CD8-positive, alpha-beta memory T cell (primary cell): Measurements from ENCODE around the gene TAF11L13. TPM values are rescaled to one million over a fixed set of nuclear protein-coding genes. Genes with fewer than 3 reads are reported as not detected.
"Not testable (repeated sequence)": the region's sequence is repeated elsewhere in the genome, so short reads cannot be mapped to it uniquely, and the experiment has no call there.

ENCODE experiments used
- CTCF ChIA-PET: fragments of 350-600 bp; sonication (Branson Sonifier 250); formaldehyde crosslinking; loops from one replicate; lab custom pipeline; 2021; ENCODE audit warnings: antibody characterized with exemption; lab: Charles Lee
- POLR2A ChIA-PET: fragments of 350-600 bp; sonication (Branson Sonifier 250); formaldehyde crosslinking; loops from one replicate; lab custom pipeline; 2021; ENCODE audit warnings: antibody characterized with exemption; lab: Charles Lee
- DNase-seq, 5 donors: peaks; one replicate each; pipeline versions ENCODE4 v3.0.0 to v3.0.0-alpha.2; 2020 to 2022; ENCODE audit warnings: mixed read lengths in 1 of 5
- H3K27ac ChIP-seq: one replicate; pipeline ENCODE4 v1.7.0; 2013; ENCODE audit warnings: low read depth, mild to moderate bottlenecking, low read length, moderate library complexity
- H3K27me3 ChIP-seq: 2 replicates; pipeline ENCODE4 v1.7.0; 2013; ENCODE audit warnings: low read length, mild to moderate bottlenecking; ENCODE audit not compliant: insufficient read depth, poor library complexity, severe bottlenecking
- H3K36me3 ChIP-seq: 2 replicates; pipeline ENCODE4 v1.7.0; 2013; ENCODE audit warnings: mild to moderate bottlenecking, low read length, moderate library complexity; ENCODE audit not compliant: insufficient read depth
- H3K4me1 ChIP-seq: 2 replicates; pipeline ENCODE4 v1.7.0; 2013; ENCODE audit warnings: mild to moderate bottlenecking, low read length, moderate library complexity; ENCODE audit not compliant: insufficient read depth
- H3K4me3 ChIP-seq: 2 replicates; pipeline ENCODE4 v1.7.0; 2013; ENCODE audit warnings: mild to moderate bottlenecking, low read length
- H3K9me3 ChIP-seq: 2 replicates; pipeline ENCODE4 v1.7.0; 2013; ENCODE audit warnings: mild to moderate bottlenecking, low read length
- H3K27ac Mint-ChIP-seq, 8 donors: one replicate each; pipeline ENCODE4 v1.8.0; 2020 to 2021; ENCODE audit warnings: mixed read lengths in 8 of 8, mild to moderate bottlenecking in 6 of 8, inconsistent platforms in 3 of 8, moderate library complexity in 3 of 8
- H3K27me3 Mint-ChIP-seq, 2 donors: one replicate each; pipeline ENCODE4 v1.8.0; 2020 to 2021; ENCODE audit warnings: mixed read lengths in 2 of 2, mild to moderate bottlenecking in 1 of 2, moderate library complexity in 1 of 2
- H3K36me3 Mint-ChIP-seq, 3 donors: one replicate each; pipeline ENCODE4 v1.8.0; 2020 to 2021; ENCODE audit warnings: mixed read lengths in 3 of 3, inconsistent platforms in 1 of 3, mild to moderate bottlenecking in 1 of 3
- H3K4me1 Mint-ChIP-seq, 3 donors: one replicate each; pipeline ENCODE4 v1.8.0; 2020 to 2021; ENCODE audit warnings: mixed read lengths in 3 of 3, inconsistent platforms in 1 of 3, mild to moderate bottlenecking in 1 of 3
- H3K4me3 Mint-ChIP-seq, 7 donors: one replicate each; pipeline ENCODE4 v1.8.0; 2020 to 2021; ENCODE audit warnings: mixed read lengths in 7 of 7, mild to moderate bottlenecking in 6 of 7, moderate library complexity in 4 of 7, inconsistent platforms in 2 of 7
- H3K9me3 Mint-ChIP-seq, 5 donors: one replicate each; pipeline ENCODE4 v1.8.0; 2020 to 2022; ENCODE audit warnings: mixed read lengths in 5 of 5, mild to moderate bottlenecking in 3 of 5, moderate library complexity in 2 of 5, inconsistent platforms in 1 of 5
- polyA plus RNA-seq: library from polyadenylated mRNA; unstranded; fragments of 300-500 nt; fragmentation: Illumina TruSeq; gene quantifications from one replicate; pipeline ENCODE4 v1.2.3, GENCODE V29; 2021
- total RNA-seq, 2 experiments: library from RNA; stranded (reverse); gene quantifications; one replicate each; pipeline ENCODE4 v1.2.3, GENCODE V29; 2021

The TAF11L13 gene
- total RNA-seq (not detected), polyA plus RNA-seq (not detected)

GRCh38 chr5:17631788-17632187 lies at the start of gene TAF11L13:
Gene TAF11L13, plus strand, starts transcription at chr5:17632088.
- DNase-seq, POLR2A ChIA-PET, H3K27me3 Mint-ChIP-seq, H3K9me3 ChIP-seq, CTCF ChIA-PET, H3K36me3 ChIP-seq, H3K4me1 Mint-ChIP-seq, H3K4me3 Mint-ChIP-seq, H3K36me3 Mint-ChIP-seq, H3K27ac Mint-ChIP-seq, H3K4me3 ChIP-seq, H3K4me1 ChIP-seq, H3K27ac ChIP-seq, H3K27me3 ChIP-seq: not testable (repeated sequence)
- H3K9me3 Mint-ChIP-seq: peaks cover 0 to 12% (median 0%) of the 10 kb centered on the region in 5 donors

- H3K4me3 Mint-ChIP-seq, H3K27me3 Mint-ChIP-seq, POLR2A ChIA-PET, H3K4me3 ChIP-seq, H3K27ac Mint-ChIP-seq, H3K36me3 ChIP-seq, H3K36me3 Mint-ChIP-seq, H3K27me3 ChIP-seq, H3K4me1 ChIP-seq, H3K4me1 Mint-ChIP-seq, CTCF ChIA-PET, H3K27ac ChIP-seq, H3K9me3 ChIP-seq, H3K9me3 Mint-ChIP-seq, DNase-seq: not testable (repeated sequence)
Measured at GRCh38 chr5:17585658-17586057, 46.2 kb upstream of the TAF11L13 start, which contains the start of gene TAF11L7. Gene TAF11L7, minus strand, starts transcription at chr5:17585758.

DNA sequence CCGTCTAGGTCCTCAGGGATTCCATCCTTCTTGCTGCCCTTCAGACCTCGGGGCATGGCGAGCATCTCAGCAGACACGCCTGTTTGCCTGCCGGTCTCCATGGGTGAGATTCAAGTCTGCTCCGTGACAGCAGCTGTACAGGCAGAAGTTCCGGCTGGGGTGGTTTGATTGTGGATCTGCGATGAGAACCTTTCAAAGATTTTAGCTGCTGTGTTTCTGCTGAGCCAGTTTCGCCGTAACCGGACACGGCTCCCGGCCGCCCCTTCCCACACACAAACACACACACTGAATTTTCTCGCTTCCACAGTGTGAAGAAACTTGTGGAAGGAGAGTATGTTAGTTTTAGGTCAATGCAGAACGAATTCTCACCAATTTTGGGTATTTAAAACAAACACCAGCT lies 41.0 kb upstream of the TAF11L13 start, which contains the start of gene TAF11L8:
TSS of gene TAF11L8 (minus strand) at position 101 of the 400 bp plus-strand sequence.
- H3K9me3 Mint-ChIP-seq, H3K4me3 ChIP-seq, H3K36me3 ChIP-seq, H3K4me1 ChIP-seq, H3K4me3 Mint-ChIP-seq, H3K27ac Mint-ChIP-seq, DNase-seq, H3K9me3 ChIP-seq, H3K36me3 Mint-ChIP-seq, POLR2A ChIA-PET, H3K27me3 Mint-ChIP-seq, CTCF ChIA-PET, H3K27me3 ChIP-seq, H3K4me1 Mint-ChIP-seq, H3K27ac ChIP-seq: not testable (repeated sequence)

DNA sequence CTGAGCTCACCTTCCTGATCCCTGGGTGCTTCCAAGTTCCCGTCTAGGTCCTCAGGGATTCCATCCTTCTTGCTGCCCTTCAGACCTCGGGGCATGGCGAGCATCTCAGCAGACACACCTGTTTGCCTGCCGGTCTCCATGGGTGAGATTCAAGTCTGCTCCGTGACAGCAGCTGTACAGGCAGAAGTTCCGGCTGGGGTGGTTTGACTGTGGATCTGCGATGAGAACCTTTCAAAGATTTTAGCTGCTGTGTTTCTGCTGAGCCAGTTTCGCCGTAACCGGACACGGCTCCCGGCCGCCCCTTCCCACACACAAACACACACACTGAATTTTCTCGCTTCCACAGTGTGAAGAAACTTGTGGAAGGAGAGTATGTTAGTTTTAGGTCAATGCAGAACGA lies 37.6 kb upstream of the TAF11L13 start, which contains the start of gene TAF11L9:
TSS of gene TAF11L9 (minus strand) at position 140 of the 400 bp plus-strand sequence.
- H3K4me3 ChIP-seq, H3K36me3 ChIP-seq, H3K4me3 Mint-ChIP-seq, H3K4me1 ChIP-seq, H3K9me3 Mint-ChIP-seq, POLR2A ChIA-PET, H3K27ac Mint-ChIP-seq, H3K9me3 ChIP-seq, H3K27me3 ChIP-seq, H3K27me3 Mint-ChIP-seq, H3K4me1 Mint-ChIP-seq, H3K27ac ChIP-seq, H3K36me3 Mint-ChIP-seq, CTCF ChIA-PET, DNase-seq: not testable (repeated sequence)

DNA sequence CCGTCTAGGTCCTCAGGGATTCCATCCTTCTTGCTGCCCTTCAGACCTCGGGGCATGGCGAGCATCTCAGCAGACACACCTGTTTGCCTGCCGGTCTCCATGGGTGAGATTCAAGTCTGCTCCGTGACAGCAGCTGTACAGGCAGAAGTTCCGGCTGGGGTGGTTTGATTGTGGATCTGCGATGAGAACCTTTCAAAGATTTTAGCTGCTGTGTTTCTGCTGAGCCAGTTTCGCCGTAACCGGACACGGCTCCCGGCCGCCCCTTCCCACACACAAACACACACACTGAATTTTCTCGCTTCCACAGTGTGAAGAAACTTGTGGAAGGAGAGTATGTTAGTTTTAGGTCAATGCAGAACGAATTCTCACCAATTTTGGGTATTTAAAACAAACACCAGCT lies 34.2 kb upstream of the TAF11L13 start, which contains the start of gene TAF11L10:
TSS of gene TAF11L10 (minus strand) at position 101 of the 400 bp plus-strand sequence.
- H3K27me3 ChIP-seq, H3K36me3 Mint-ChIP-seq, H3K27me3 Mint-ChIP-seq, H3K4me1 ChIP-seq, DNase-seq, H3K27ac Mint-ChIP-seq, H3K4me3 ChIP-seq, H3K9me3 Mint-ChIP-seq, H3K9me3 ChIP-seq, H3K4me1 Mint-ChIP-seq, CTCF ChIA-PET, POLR2A ChIA-PET, H3K4me3 Mint-ChIP-seq, H3K36me3 ChIP-seq, H3K27ac ChIP-seq: not testable (repeated sequence)

DNA sequence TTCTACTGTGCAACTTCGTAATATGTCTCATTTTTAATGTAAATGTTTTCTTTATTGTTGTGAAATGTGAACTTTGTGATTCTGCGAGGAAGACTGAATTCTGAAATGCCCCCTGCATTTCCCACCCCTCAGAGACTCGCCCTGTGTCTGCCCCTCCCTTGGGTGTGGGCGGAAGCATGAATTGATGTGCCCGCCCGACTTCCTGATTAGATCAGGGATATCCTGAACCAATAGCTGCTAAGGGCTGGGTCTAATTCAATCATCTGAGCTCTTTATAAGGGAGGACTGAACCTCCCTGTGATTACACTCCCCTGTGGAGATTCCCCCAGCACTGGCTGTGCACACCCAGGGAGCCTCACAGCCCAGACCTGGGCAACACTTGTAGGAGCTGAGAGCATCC lies 28.0 kb upstream of the TAF11L13 start, which contains the start of gene TAF11L11:
TSS of gene TAF11L11 (plus strand) at position 304 of the 400 bp plus-strand sequence.
- H3K27ac ChIP-seq, POLR2A ChIA-PET, H3K9me3 ChIP-seq, H3K27me3 Mint-ChIP-seq, H3K4me3 Mint-ChIP-seq, H3K27ac Mint-ChIP-seq, H3K36me3 ChIP-seq, H3K4me3 ChIP-seq, H3K4me1 ChIP-seq, CTCF ChIA-PET, H3K27me3 ChIP-seq, H3K36me3 Mint-ChIP-seq, DNase-seq, H3K4me1 Mint-ChIP-seq: not testable (repeated sequence)
- peaks cover 0 to 14% (median 11%) of the 10 kb centered on the region in 5 donors for H3K9me3 Mint-ChIP-seq

DNA sequence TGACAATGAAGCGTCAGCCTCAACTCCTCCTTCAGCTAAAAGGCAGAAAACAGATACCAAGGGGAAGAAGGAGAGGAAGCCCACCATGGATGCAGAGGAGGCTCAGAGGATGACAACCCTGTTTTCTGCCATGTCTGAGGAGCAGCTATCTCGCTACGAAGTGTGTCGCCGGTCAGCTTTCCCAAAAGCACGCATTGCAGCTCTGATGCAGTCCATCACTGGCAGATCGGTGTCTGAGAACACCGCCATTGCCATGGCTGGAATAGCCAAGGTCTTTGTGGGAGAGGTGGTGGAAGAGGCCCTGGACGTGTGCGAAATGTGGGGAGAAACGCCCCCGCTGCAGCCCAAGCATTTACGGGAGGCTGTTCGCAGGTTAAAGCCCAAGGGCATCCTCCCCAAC lies 26.9 kb upstream of the TAF11L13 start:
- H3K4me3 Mint-ChIP-seq: no peak overlapping the region
- H3K9me3 Mint-ChIP-seq: peaks cover 0 to 15% (median 8%) of the 10 kb centered on the region in 5 donors
- no peak overlapping the region for H3K4me3 ChIP-seq
- H3K36me3 ChIP-seq: no peaks in the 10 kb centered on the region
- H3K27ac Mint-ChIP-seq: no peak overlapping the region
- H3K4me1 ChIP-seq: no peaks in the 10 kb centered on the region
- no peaks in the 10 kb centered on the region for H3K27me3 Mint-ChIP-seq
- H3K4me1 Mint-ChIP-seq: no peaks in the 10 kb centered on the region
- H3K27ac ChIP-seq: no peak overlapping the region
- H3K36me3 Mint-ChIP-seq: no peaks in the 10 kb centered on the region
- DNase-seq: no peak
- ChIA-PET CTCF (no interaction called here), POLR2A (no interaction called here)
- H3K9me3 ChIP-seq: no peaks in the 10 kb centered on the region
- H3K27me3 ChIP-seq: no peaks in the 10 kb centered on the region

GRCh38 chr5:17607461-17607860 lies 24.4 kb upstream of the TAF11L13 start:
- DNase-seq, H3K4me1 Mint-ChIP-seq, H3K27me3 ChIP-seq, H3K27ac ChIP-seq, H3K9me3 ChIP-seq, POLR2A ChIA-PET, H3K27me3 Mint-ChIP-seq, H3K4me3 ChIP-seq, H3K4me3 Mint-ChIP-seq, CTCF ChIA-PET, H3K36me3 Mint-ChIP-seq, H3K27ac Mint-ChIP-seq, H3K36me3 ChIP-seq, H3K4me1 ChIP-seq: not testable (repeated sequence)
- H3K9me3 Mint-ChIP-seq: peaks cover 0 to 23% (median 9%) of the 10 kb centered on the region in 5 donors

DNA sequence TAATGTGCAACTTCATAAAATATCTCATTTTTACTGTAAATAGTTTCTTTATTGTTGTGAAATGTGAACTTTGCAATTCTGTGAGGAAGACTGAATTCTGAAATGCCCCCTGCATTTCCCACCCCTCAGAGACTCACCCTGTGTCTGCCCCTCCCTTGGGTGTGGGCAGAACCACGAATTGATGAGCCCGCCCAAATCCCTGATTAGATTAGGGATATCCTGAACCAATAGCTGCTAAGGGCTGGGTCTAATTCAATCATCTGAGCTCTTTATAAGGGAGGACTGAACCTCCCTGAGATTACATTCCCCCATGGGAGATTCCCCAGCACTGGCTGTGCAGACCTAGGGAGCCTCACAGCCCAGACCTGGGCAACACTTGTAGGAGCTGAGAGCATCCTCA lies 21.8 kb upstream of the TAF11L13 start, which contains the start of gene TAF11L12:
TSS of gene TAF11L12 (plus strand) at position 301 of the 400 bp plus-strand sequence.
- H3K27ac ChIP-seq, H3K4me3 ChIP-seq, H3K9me3 ChIP-seq, CTCF ChIA-PET, H3K4me3 Mint-ChIP-seq, DNase-seq, H3K27ac Mint-ChIP-seq, H3K27me3 Mint-ChIP-seq, H3K36me3 Mint-ChIP-seq, H3K4me1 ChIP-seq, H3K4me1 Mint-ChIP-seq, H3K27me3 ChIP-seq, H3K36me3 ChIP-seq, POLR2A ChIA-PET: not testable (repeated sequence)
- H3K9me3 Mint-ChIP-seq: peaks cover 0 to 26% (median 7%) of the 10 kb centered on the region in 5 donors
